ENCODE results near the gene MARVELD1.

Gene MARVELD1

DNA sequence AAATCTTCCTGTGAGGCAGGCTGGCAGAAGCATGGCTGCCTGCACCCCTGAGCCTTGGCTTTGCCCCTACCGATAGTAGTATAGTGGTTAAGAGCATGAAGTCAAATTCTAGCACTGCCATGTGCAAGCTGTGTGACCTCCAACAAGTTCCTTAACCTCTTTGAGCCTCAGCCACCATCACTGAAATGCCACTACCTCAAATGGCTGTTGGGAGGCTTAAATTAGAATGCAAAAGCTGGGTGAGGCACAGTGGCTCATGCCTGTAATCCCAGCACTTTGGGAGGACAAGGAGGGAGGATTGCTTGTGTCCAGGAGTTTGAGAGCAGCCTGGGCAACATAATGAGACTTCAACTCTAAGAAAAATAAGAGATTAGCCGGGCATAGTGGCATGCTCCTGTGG, 49.9 kb downstream of the MARVELD1 start:
- DNase-seq (ENCODE audit: low spot score): no peak
- TF ChIP-seq, protein P1, sequence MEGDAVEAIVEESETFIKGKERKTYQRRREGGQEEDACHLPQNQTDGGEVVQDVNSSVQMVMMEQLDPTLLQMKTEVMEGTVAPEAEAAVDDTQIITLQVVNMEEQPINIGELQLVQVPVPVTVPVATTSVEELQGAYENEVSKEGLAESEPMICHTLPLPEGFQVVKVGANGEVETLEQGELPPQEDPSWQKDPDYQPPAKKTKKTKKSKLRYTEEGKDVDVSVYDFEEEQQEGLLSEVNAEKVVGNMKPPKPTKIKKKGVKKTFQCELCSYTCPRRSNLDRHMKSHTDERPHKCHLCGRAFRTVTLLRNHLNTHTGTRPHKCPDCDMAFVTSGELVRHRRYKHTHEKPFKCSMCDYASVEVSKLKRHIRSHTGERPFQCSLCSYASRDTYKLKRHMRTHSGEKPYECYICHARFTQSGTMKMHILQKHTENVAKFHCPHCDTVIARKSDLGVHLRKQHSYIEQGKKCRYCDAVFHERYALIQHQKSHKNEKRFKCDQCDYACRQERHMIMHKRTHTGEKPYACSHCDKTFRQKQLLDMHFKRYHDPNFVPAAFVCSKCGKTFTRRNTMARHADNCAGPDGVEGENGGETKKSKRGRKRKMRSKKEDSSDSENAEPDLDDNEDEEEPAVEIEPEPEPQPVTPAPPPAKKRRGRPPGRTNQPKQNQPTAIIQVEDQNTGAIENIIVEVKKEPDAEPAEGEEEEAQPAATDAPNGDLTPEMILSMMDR (IDR thresholded peaks at IDR 0.05): no peak
- no peak overlapping the region for H3K4me3 ChIP-seq
- H3K27ac ChIP-seq: peak overlapping the region in 1 of 2 donors; percentile 45

DNA sequence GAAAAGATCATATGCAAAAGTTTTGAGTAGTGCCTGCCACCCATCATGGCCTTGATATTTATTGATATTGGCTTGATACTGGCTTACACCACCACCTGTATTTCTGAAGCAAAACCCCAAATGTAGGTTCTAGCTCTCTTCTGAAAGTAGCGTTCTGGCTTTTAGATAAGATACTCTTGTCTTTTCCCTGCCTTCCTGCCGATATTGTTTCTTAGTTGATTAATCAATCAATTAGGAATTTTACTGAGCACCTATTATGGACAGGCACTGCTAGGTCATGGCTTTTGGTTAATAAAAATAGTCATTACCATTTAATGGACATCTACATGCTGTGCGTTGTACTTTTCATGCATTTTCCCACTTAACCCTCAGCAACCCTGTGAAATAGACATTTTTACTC, 50.4 kb downstream of the MARVELD1 start:
- TF ChIP-seq, protein P1 (IDR thresholded peaks at IDR 0.05): no peak
- DNase-seq (ENCODE audit: low spot score): no peak
- no peak overlapping the region for H3K27ac ChIP-seq
- H3K4me3 ChIP-seq: no peak overlapping the region

DNA sequence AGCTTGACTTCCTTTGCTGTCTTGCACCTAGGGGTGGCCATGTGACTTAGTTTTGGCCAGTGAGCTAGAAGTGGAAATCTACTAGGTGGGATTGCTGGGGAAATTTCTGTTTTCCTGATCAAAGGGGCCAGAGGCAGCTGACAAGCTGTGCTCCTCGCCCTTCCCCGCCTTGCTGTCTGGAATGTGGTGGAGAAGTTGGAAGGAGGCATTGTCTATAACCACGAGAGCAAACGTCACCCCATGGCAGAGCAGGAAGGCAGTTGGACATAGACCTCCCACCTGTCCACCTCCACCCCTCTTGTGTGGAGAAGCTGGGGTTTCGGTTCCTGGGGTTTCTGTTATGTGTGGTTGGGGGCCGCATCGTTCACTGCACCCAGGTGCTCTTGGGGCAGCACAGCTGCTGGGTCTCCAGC, 51.0 kb downstream of the MARVELD1 start:
- Histone ChIP-seq H3K27ac (no peak overlapping the region), H3K4me3 (no peak overlapping the region)
- DNase-seq (ENCODE audit: low spot score): no peak
- TF ChIP-seq, protein P1 (IDR thresholded peaks at IDR 0.05): no peak

DNA sequence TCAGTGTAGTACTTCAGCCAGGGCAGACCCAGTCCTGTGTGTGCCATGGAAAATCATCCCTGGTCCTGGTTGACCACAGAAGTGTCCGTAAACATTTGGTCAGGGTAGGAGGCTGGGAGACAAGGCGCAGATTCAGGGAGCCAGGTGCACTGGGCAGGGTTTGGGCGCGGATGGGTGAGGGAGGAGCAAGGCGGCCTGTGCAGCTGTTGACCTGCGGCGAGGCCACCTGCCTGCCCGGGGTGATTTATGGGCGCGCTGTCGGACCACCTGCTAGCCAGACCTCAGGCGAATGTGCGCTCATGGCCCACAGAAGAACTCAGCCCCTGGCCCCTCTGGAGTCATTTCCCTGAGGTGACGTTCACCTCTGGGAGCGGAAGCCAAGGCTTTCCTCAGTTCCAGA, 51.7 kb downstream of the MARVELD1 start:
- TF ChIP-seq, protein P1 (IDR thresholded peaks at IDR 0.05): no peak
- H3K4me3 ChIP-seq: no peak overlapping the region
- H3K27ac ChIP-seq: no peak overlapping the region
- DNase-seq (ENCODE audit: low spot score): no peak

DNA sequence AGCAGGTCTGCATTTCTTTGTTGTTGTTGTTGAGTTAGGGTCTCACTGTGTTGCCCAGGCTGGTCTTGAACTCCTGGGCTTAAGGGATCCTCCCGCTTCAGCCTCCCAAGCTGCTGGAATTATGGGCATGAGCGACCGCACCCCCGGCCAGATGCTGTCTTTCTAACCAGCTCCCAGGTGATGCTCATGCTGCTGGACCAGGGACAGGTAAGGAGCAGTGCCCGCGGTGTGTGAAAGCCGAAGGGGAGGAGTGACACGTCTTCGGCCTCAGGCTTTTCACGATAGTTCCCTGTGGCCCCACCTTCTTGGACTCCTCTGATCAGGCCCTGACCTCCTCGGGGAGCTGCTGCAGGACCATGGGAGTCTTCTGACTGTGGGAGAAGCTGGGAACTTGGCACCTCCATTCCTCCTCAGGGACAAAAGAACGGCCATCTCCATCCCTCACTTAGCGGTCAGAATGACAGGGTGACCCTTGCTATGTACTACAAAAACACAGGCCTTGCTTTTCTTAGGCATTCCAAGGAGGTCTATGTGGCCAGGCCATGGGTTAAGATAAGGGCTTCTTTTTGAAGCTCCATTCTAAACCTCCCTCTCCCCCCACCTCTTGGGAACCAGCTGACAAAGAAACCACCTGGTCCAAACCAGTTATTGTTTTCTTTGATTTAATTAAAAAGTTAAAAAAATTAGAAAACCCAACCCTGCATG, 52.7 kb downstream of the MARVELD1 start:
- Histone ChIP-seq H3K27ac (no peak overlapping the region), H3K4me3 (no peak overlapping the region)
- no peak for DNase-seq (ENCODE audit: low spot score)
- TF ChIP-seq, protein P1 (IDR thresholded peaks at IDR 0.05): no peak

DNA sequence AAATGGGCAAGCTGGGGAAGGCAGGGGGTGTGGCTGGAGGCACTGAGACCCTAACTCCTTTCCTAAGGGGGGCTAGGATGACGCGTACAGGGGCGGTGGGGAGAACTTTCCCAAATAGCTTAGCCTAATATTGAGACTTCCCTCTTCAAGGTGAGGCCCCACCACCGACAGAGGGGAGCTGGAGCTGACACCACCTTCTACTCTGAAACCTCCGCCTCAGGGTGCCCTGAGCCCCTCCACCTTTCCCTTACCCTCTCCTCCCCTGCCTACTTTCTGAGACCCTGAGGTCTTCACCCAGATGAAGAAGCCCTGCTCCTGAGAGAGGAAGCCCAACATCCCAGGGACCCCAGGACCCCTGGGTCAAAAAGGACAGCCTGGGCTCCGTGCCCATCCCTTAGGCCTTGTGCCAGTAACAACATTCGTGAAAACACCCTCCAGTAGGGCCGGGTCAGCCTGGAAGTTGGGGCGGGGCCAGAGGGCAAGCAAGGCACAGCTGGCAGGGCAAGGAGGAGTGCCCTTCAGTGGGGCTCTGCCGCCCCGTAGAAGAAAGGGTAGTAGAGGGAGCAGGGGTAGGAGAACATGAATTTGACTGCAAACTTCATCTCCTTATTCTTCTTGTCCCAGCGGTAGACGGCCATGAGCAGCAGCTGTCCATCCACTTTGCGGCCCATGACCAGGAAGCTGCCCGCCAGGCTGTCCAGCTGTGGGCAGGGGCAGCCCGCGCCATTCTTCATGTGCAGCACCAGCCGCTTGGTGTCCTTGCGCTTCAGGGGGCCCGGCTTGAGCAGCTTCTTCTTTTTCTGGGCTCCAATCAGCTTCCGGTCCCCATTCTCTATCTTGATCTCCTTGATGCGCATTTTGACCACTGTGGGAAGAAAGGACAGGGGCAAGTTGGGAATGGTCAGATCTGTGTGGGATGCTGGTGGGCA, 53.7 kb downstream of the MARVELD1 start:
- DNase-seq (ENCODE audit: low spot score): no peak
- H3K27ac ChIP-seq: no peak overlapping the region
- no peak overlapping the region for H3K4me3 ChIP-seq
- TF ChIP-seq, protein P1 (IDR thresholded peaks at IDR 0.05): no peak

Measured in coronary artery (tissue), 2 donors.